ENCODE measurements around the gene TOMM6. TPM values are rescaled to one million over a fixed set of nuclear protein-coding genes. Genes with fewer than 3 reads are reported as not detected.

TOMM6 gene
- total RNA-seq, 1 experiment from 2014 or later = 197 TPM

- TF ChIP-seq CTCF (conservative IDR thresholded peaks at IDR 0.05; ENCODE audit: low read depth, low read length) = no peak
- no peak overlapping the region for H3K27ac ChIP-seq (ENCODE audit: low read depth, low read length, poor library complexity, severe bottlenecking)
- intact Hi-C loops (cut with micrococcal nuclease; ENCODE audit: unreplicated experiment) = no loop called here
- DNase-seq (ENCODE audit: low spot score) = no peak
- no peaks in the 10 kb centered on the region for H3K36me3 ChIP-seq (ENCODE audit: insufficient read depth, low read length, poor library complexity, severe bottlenecking)
- H3K9me3 ChIP-seq (ENCODE audit: low read depth, low read length, poor library complexity, severe bottlenecking) = no peaks in the 10 kb centered on the region
- no TSS peak for BruUV-seq (replicated peaks)
- H3K4me3 ChIP-seq (ENCODE audit: low read depth, low read length, poor library complexity, severe bottlenecking) = no peak overlapping the region
- H3K4me1 ChIP-seq (ENCODE audit: insufficient read depth, low read length, poor library complexity, severe bottlenecking) = no peaks in the 10 kb centered on the region
- CTCF ChIA-PET = no interaction called here
- H3K27me3 ChIP-seq (replicated peaks; ENCODE audit: insufficient read depth, low read depth, low read length, poor library complexity) = no peaks in the 10 kb centered on the region
- POLR2A ChIA-PET (ENCODE audit: low non-redundant PET) = no interaction called here
These were observed 26.0 kb downstream of the TOMM6 start for GRCh38 chr6:41813469-41813868.

- POLR2A ChIA-PET (ENCODE audit: low non-redundant PET) = no interaction called here
- no peak for DNase-seq (ENCODE audit: low spot score)
- TF ChIP-seq CTCF (conservative IDR thresholded peaks at IDR 0.05; ENCODE audit: low read depth, low read length) = no peak
- no peak for TF ChIP-seq EZH2 (IDR thresholded peaks at IDR 0.05; ENCODE audit: borderline replicate concordance, low read depth, low read length, poor library complexity, severe bottlenecking)
- Histone ChIP-seq H3K4me3 (ENCODE audit: low read depth, low read length, poor library complexity, severe bottlenecking) (no peak overlapping the region), H3K27ac (ENCODE audit: low read depth, low read length, poor library complexity, severe bottlenecking) (no peak overlapping the region), H3K27me3 (replicated peaks; ENCODE audit: insufficient read depth, low read depth, low read length, poor library complexity) (no peaks in the 10 kb centered on the region), H3K4me1 (ENCODE audit: insufficient read depth, low read length, poor library complexity, severe bottlenecking) (no peaks in the 10 kb centered on the region), H3K36me3 (ENCODE audit: insufficient read depth, low read length, poor library complexity, severe bottlenecking) (no peaks in the 10 kb centered on the region), H3K9me3 (ENCODE audit: low read depth, low read length, poor library complexity, severe bottlenecking) (no peaks in the 10 kb centered on the region)
- CTCF ChIA-PET = interaction anchor here (1.6 kb wide), 1 partner anchor 26 kb away, joined by 4 read pairs; the partner anchor contains the start of gene TOMM6
- intact Hi-C loops (cut with micrococcal nuclease; ENCODE audit: unreplicated experiment) = no loop called here
- no TSS peak for BruUV-seq (replicated peaks)
These were observed 26.5 kb downstream of the TOMM6 start for GRCh38 chr6:41813956-41814355.

GRCh38 chr6:41814629-41815028 is 27.1 kb downstream of the TOMM6 start:
- intact Hi-C loops (cut with micrococcal nuclease; ENCODE audit: unreplicated experiment) = no loop called here
- Histone ChIP-seq H3K4me3 (ENCODE audit: low read depth, low read length, poor library complexity, severe bottlenecking) (no peak overlapping the region), H3K36me3 (ENCODE audit: insufficient read depth, low read length, poor library complexity, severe bottlenecking) (no peaks in the 10 kb centered on the region), H3K27me3 (replicated peaks; ENCODE audit: insufficient read depth, low read depth, low read length, poor library complexity) (no peaks in the 10 kb centered on the region), H3K9me3 (ENCODE audit: low read depth, low read length, poor library complexity, severe bottlenecking) (no peaks in the 10 kb centered on the region), H3K27ac (ENCODE audit: low read depth, low read length, poor library complexity, severe bottlenecking) (no peak overlapping the region), H3K4me1 (ENCODE audit: insufficient read depth, low read length, poor library complexity, severe bottlenecking) (no peaks in the 10 kb centered on the region)
- POLR2A ChIA-PET (ENCODE audit: low non-redundant PET) = no interaction called here
- CTCF ChIA-PET = interaction anchor here (1.6 kb wide), 1 partner anchor 27 kb away, joined by 4 read pairs; the partner anchor contains the start of gene TOMM6
- no peak for DNase-seq (ENCODE audit: low spot score)
- TF ChIP-seq CTCF (conservative IDR thresholded peaks at IDR 0.05; ENCODE audit: low read depth, low read length) (no peak), EZH2 (IDR thresholded peaks at IDR 0.05; ENCODE audit: borderline replicate concordance, low read depth, low read length, poor library complexity, severe bottlenecking) (no peak)
- no TSS peak for BruUV-seq (replicated peaks)

All from A673 (cell line).